COLO668 (cell line): ENCODE measurements around the gene FCER2.
A peak's percentile ranks its signal among the peaks of the same experiment; 100 is the strongest.

Experiments
- DNase-seq: peaks from one replicate; lab custom pipeline; 2025; ENCODE audit not compliant: unreplicated experiment; lab: John Stamatoyannopoulos, UW

FCER2 gene

GRCh38 chr19:7733376-7733775 lies 31.4 kb upstream of the FCER2 start:
- DNase-seq: no peak

GRCh38 chr19:7732045-7732444 lies 30.1 kb upstream of the FCER2 start, which contains the start of gene CLEC4G:
CLEC4G (minus strand) TSS chr19:7732110; CDS start chr19:7732102, 8 bp downstream.
- no peak for DNase-seq

- DNase-seq: no peak
Observed at GRCh38 chr19:7731615-7732014, 29.7 kb upstream of the FCER2 start.

GRCh38 chr19:7731218-7731595 lies 29.3 kb upstream of the FCER2 start:
- DNase-seq: no peak

- DNase-seq: no peak
Observed at GRCh38 chr19:7730286-7731217, 28.6 kb upstream of the FCER2 start.

GRCh38 chr19:7729831-7730285 lies 27.9 kb upstream of the FCER2 start:
- DNase-seq: peak; percentile 16

- no peak for DNase-seq
Observed at GRCh38 chr19:7729211-7729610, 27.3 kb upstream of the FCER2 start.

GRCh38 chr19:7725791-7726190 lies 23.9 kb upstream of the FCER2 start:
- no peak for DNase-seq

GRCh38 chr19:7722231-7722651 lies 20.3 kb upstream of the FCER2 start:
- peak; percentile 52 for DNase-seq

GRCh38 chr19:7720351-7720750 lies 18.4 kb upstream of the FCER2 start:
- no peak for DNase-seq

GRCh38 chr19:7718668-7719067 lies 16.7 kb upstream of the FCER2 start:
- DNase-seq: no peak

- DNase-seq: no peak
Observed at GRCh38 chr19:7716762-7717161, 14.8 kb upstream of the FCER2 start.

GRCh38 chr19:7715671-7716070 lies 13.7 kb upstream of the FCER2 start:
- no peak for DNase-seq

GRCh38 chr19:7710616-7711015 lies 8.7 kb upstream of the FCER2 start:
- DNase-seq: no peak

- no peak for DNase-seq
Observed at GRCh38 chr19:7709932-7710460, 8.1 kb upstream of the FCER2 start.

- DNase-seq: no peak
Observed at GRCh38 chr19:7706955-7707456, 5.1 kb upstream of the FCER2 start.

GRCh38 chr19:7706188-7706954 lies 4.4 kb upstream of the FCER2 start:
- DNase-seq: no peak

- no peak for DNase-seq
Observed at GRCh38 chr19:7705387-7706187, 3.7 kb upstream of the FCER2 start.

GRCh38 chr19:7704280-7705060 lies 2.5 kb upstream of the FCER2 start:
- no peak for DNase-seq

- no peak for DNase-seq
Observed at GRCh38 chr19:7703332-7703731, 1.4 kb upstream of the FCER2 start.
